ENCODE results near the gene ARMCX4. TPM values are rescaled to one million over a fixed set of nuclear protein-coding genes. Genes with fewer than 3 reads are reported as not detected.

Gene ARMCX4
- polyA plus RNA-seq, 1 of the 3 experiments (the other 2 are of a cell fraction) = 3.7 TPM

Other genes starting within 250 kb of the ARMCX4 start
- gene TAF7L, start 194.1 kb upstream of the ARMCX4 start, polyA plus RNA-seq (2012; rRNA removed) = 0.38 and 0.39 TPM in 2 replicates
- gene TIMM8A, start 136.7 kb upstream of the ARMCX4 start, polyA plus RNA-seq (2012; rRNA removed) = 14.2 and 15.8 TPM in 2 replicates
- not detected in 2 replicates for gene BTK, start 99.3 kb upstream of the ARMCX4 start, polyA plus RNA-seq (2012; rRNA removed)
- gene RPL36A, start 94.4 kb upstream of the ARMCX4 start, polyA plus RNA-seq (2012; rRNA removed) = 3,417 and 5,140 TPM in 2 replicates
- gene GLA, start 77.5 kb upstream of the ARMCX4 start, polyA plus RNA-seq (2012; rRNA removed) = 20.4 and 29.5 TPM in 2 replicates
- 32.5 and 44.9 TPM in 2 replicates for gene HNRNPH2, start 77.2 kb upstream of the ARMCX4 start, polyA plus RNA-seq (2012; rRNA removed)
- 9.2 and 9.7 TPM in 2 replicates for gene ARMCX1, start 65.1 kb downstream of the ARMCX4 start, polyA plus RNA-seq (2012; rRNA removed)
- gene ARMCX6, start 132.5 kb downstream of the ARMCX4 start, polyA plus RNA-seq (2012; rRNA removed) = 49.7 and 57.8 TPM in 2 replicates
- 23.1 and 34.7 TPM in 2 replicates for gene ARMCX3, start 137.7 kb downstream of the ARMCX4 start, polyA plus RNA-seq (2012; rRNA removed)
- gene ARMCX2, start 174.4 kb downstream of the ARMCX4 start, polyA plus RNA-seq (2012; rRNA removed) = 32.9 and 38.1 TPM in 2 replicates

All from SK-N-SH (cell line).